Choroid plexus epithelial cell (primary cell): ENCODE results near the gene TFAP2E.

Experiments
- DNase-seq: peaks from one replicate; pipeline ENCODE4 v3.0.0-alpha.2; 2010; ENCODE audit warnings: low read depth
- H3K4me3 ChIP-seq: 2 replicates; pipeline ENCODE4 v1.5.1; 2011; ENCODE audit warnings: low read depth, mild to moderate bottlenecking, control low read depth, low read length, moderate library complexity
- TF ChIP-seq, protein P1 (sequence below): conservative IDR thresholded peaks from 2 replicates; pipeline ENCODE4 v1.5.1; 2011; ENCODE audit warnings: low read depth, mild to moderate bottlenecking, control low read depth, inconsistent platforms, low read length, moderate library complexity

Gene TFAP2E

GRCh38 chr1:35557118-35557610 lies 15.9 kb upstream of the TFAP2E start, which contains the start of gene KIAA0319L:
Gene KIAA0319L (minus strand): TSS chr1:35557403. CDS start chr1:35554491, 2,912 bp downstream.
- DNase-seq, result no peak
- peak within 1 kb of the TSS; percentile 98 for H3K4me3 ChIP-seq
- TF ChIP-seq, protein P1, sequence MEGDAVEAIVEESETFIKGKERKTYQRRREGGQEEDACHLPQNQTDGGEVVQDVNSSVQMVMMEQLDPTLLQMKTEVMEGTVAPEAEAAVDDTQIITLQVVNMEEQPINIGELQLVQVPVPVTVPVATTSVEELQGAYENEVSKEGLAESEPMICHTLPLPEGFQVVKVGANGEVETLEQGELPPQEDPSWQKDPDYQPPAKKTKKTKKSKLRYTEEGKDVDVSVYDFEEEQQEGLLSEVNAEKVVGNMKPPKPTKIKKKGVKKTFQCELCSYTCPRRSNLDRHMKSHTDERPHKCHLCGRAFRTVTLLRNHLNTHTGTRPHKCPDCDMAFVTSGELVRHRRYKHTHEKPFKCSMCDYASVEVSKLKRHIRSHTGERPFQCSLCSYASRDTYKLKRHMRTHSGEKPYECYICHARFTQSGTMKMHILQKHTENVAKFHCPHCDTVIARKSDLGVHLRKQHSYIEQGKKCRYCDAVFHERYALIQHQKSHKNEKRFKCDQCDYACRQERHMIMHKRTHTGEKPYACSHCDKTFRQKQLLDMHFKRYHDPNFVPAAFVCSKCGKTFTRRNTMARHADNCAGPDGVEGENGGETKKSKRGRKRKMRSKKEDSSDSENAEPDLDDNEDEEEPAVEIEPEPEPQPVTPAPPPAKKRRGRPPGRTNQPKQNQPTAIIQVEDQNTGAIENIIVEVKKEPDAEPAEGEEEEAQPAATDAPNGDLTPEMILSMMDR, result no peak

GRCh38 chr1:35557611-35558373 lies 15.3 kb upstream of the TFAP2E start, which contains the start of gene NCDN:
Gene NCDN (plus strand): TSS chr1:35557799. CDS start chr1:35558191, 392 bp downstream.
- TF ChIP-seq, protein P1, result no peak
- peak; percentile 99 for DNase-seq
- peak within 1 kb of the TSS; percentile 98 for H3K4me3 ChIP-seq

DNA sequence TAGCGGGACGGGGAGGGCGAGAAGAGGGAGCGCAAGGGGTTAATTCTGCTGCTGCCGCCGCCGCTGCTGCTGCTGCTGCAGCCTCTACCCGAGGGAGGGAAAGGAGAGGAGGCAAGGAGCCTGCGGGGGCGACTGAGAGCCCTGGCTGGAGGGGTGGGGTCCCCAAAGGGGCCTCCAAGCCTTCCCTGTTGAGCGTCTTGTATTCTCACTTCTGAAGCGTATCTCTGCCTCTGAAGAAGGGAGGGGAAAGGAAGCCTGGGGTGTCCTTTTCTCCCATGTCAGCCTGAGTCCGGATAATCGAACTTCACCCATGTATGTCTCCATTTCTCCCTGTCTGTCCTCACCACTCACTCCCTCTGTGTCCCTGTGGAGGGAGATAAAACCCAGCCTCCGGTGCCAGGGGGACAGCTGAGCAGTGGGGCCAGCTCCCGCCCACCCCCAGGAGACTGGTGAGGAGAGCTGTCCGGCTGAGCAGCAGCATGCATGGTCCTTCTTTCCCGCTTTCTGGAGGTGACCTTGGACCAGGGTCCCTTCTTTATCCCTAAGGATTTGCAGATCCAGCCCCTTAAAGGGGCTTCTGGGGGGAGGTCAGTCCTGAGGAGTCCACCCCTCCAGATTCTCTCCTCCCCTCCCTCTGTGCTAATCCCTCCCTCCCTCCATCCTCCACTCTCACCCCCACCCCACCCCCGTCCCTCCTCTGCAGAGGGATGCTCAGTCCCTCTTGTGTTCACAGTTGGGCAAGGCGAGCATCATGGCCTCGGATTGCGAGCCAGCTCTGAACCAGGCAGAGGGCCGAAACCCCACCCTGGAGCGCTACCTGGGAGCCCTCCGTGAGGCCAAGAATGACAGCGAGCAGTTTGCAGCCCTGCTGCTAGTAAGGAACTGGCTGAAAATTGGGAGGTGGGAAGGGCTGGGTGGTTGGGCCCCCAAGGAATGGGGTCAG lies 14.5 kb upstream of the TFAP2E start:
- no peak for DNase-seq
- peak overlapping the region; percentile 98 for H3K4me3 ChIP-seq
- TF ChIP-seq, protein P1, result peak; percentile 30

- TF ChIP-seq, protein P1, result no peak
- H3K4me3 ChIP-seq, result no peak overlapping the region
- DNase-seq, result no peak
These were observed 13.7 kb upstream of the TFAP2E start for GRCh38 chr1:35559317-35559944.

- TF ChIP-seq, protein P1, result no peak
- no peak overlapping the region for H3K4me3 ChIP-seq
These were observed 12.6 kb upstream of the TFAP2E start for GRCh38 chr1:35560256-35561225.

More at GRCh38 chr1:35560256-35561225, 12.6 kb upstream of the TFAP2E start:
- DNase-seq, result no peak
